ENCODE measurements around the gene EIF2S2. TPM values are rescaled to one million over a fixed set of nuclear protein-coding genes. Genes with fewer than 3 reads are reported as not detected.

EIF2S2 gene
- polyA plus RNA-seq, 3 donors: 18.8 to 20.1 (median 18.9) TPM

DNA sequence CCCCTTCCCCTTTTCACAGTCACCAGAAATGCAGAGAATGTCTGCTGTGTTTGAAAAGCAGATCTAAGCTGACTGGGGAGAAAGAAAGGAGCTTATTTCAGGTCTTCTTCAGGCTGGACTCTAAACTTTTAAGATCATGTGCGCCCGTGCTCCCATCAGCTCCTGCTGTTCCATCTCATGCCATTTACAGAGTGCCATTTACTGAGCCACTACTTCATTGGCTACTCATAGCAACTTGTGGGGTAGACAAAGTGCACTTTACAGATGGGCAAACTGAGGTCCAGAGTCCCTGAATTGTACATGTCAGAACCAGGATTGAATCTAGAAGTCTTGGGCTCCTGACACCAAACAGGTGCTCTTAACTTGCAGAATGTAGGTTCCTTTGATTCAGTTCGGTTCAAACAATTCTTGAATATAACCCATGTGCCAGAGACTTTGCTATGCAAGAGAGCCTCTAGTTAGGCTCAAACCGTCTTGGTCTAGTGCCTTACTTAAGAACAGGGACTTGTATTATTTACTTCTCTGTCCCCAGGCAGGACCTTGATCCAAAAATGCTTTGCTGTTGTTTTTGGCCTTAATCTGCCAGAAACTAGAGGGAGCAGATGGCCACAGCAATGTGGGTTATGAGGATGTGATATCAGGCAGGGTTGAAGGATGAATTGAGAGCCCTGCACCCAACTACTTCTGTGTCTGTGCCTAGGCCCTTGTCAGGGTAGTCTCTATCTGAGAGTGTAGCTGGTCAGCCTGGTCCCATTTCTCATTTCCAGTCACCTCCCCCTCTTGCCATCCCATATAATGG, 61.9 kb downstream of the EIF2S2 start:
- TF ChIP-seq, protein P1, sequence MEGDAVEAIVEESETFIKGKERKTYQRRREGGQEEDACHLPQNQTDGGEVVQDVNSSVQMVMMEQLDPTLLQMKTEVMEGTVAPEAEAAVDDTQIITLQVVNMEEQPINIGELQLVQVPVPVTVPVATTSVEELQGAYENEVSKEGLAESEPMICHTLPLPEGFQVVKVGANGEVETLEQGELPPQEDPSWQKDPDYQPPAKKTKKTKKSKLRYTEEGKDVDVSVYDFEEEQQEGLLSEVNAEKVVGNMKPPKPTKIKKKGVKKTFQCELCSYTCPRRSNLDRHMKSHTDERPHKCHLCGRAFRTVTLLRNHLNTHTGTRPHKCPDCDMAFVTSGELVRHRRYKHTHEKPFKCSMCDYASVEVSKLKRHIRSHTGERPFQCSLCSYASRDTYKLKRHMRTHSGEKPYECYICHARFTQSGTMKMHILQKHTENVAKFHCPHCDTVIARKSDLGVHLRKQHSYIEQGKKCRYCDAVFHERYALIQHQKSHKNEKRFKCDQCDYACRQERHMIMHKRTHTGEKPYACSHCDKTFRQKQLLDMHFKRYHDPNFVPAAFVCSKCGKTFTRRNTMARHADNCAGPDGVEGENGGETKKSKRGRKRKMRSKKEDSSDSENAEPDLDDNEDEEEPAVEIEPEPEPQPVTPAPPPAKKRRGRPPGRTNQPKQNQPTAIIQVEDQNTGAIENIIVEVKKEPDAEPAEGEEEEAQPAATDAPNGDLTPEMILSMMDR (IDR thresholded peaks at IDR 0.05): no peak
- peaks cover 11 to 29% of the 10 kb centered on the region in 2 donors for H3K36me3 Mint-ChIP-seq
- H3K4me2 ChIP-seq (replicated peaks; ENCODE audit: extremely low read depth, low read length, poor library complexity, severe bottlenecking): no peak overlapping the region
- no peaks in the 10 kb centered on the region for H3K9me3 ChIP-seq (replicated peaks in 1 of 2; ENCODE audit: control insufficient read depth in 1 of 2, insufficient read depth in 1 of 2, low read length in 2 of 2)
- H3K27me3 ChIP-seq (ENCODE audit: control insufficient read depth in 2 of 2, insufficient read depth in 2 of 2, low read length in 2 of 2): no peaks in the 10 kb centered on the region
- intact Hi-C loops (cut with micrococcal nuclease): no loop called here
- H3K4me1 ChIP-seq (ENCODE audit: control insufficient read depth in 1 of 2, insufficient read depth in 2 of 2, low read length in 2 of 2): peaks cover 0 to 5% of the 10 kb centered on the region in 2 donors
- no peaks in the 10 kb centered on the region for H3K27me3 Mint-ChIP-seq (ENCODE audit: low read depth in 3 of 3)
- H3K4me3 ChIP-seq (replicated peaks in 1 of 3; ENCODE audit: low read depth in 2 of 3, low read length in 3 of 3): no peak overlapping the region
- H3K9ac ChIP-seq (ENCODE audit: insufficient read depth, low read length, poor library complexity, severe bottlenecking): no peak overlapping the region
- no peaks in the 10 kb centered on the region for H3K9me3 Mint-ChIP-seq
- no peak for DNase-seq
- peak overlapping the region in 3 of 7 donors; percentile 69 to 81 (median 79) for H3K27ac Mint-ChIP-seq
- peaks cover 100% of the 10 kb centered on the region for H3K79me2 ChIP-seq (ENCODE audit: insufficient read depth, low read length)
- no peak overlapping the region for H3K4me3 Mint-ChIP-seq
- peak overlapping the region in 1 of 2 donors; percentile 55 for H3K27ac ChIP-seq (ENCODE audit: low read depth in 1 of 2, low read length in 2 of 2)
- peaks cover 100% of the 10 kb centered on the region for H4K20me1 ChIP-seq (ENCODE audit: insufficient read depth, low read length)
- H2AFZ ChIP-seq (ENCODE audit: insufficient read depth, low read depth, low read length, poor library complexity, severe bottlenecking): no peak overlapping the region
- WGBS (ENCODE audit: insufficient coverage): 94% methylated on average over 3 of the region's 4 CpGs
- peaks cover 46% of the 10 kb centered on the region for H3K4me1 Mint-ChIP-seq
- H3K36me3 ChIP-seq (replicated peaks in 1 of 2; ENCODE audit: control insufficient read depth in 1 of 2, insufficient read depth in 2 of 2, low read length in 2 of 2): peaks cover 4 to 28% of the 10 kb centered on the region in 2 donors

DNA sequence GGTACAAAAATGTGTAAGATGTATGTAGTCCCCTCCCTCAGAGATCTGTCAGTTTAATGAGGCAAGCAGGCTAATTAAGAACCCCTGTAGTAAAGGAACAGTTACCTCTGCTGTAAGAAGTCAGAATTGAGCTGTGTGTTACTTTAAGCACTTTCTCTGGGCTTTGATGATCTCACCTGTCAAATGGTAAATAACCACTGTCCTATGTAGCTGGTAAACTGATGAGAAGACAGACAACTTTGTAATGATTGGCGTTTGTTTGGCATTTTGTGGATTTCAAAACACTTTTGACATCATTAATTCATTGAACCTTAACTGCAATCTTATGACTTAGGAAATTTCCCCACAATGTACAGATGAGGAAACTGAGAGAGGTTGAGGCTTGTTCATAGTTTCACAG, 62.7 kb downstream of the EIF2S2 start:
- WGBS (ENCODE audit: insufficient coverage): no CpG with 5 or more reads among the region's 1 CpG
- Histone ChIP-seq H3K4me2 (replicated peaks; ENCODE audit: extremely low read depth, low read length, poor library complexity, severe bottlenecking) (no peak overlapping the region), H4K20me1 (ENCODE audit: insufficient read depth, low read length) (peaks cover 100% of the 10 kb centered on the region), H3K4me3 (replicated peaks in 1 of 3; ENCODE audit: low read depth in 2 of 3, low read length in 3 of 3) (no peak overlapping the region), H3K27me3 (ENCODE audit: control insufficient read depth in 2 of 2, insufficient read depth in 2 of 2, low read length in 2 of 2) (no peaks in the 10 kb centered on the region), H3K36me3 (replicated peaks in 1 of 2; ENCODE audit: control insufficient read depth in 1 of 2, insufficient read depth in 2 of 2, low read length in 2 of 2) (peaks cover 4 to 34% of the 10 kb centered on the region in 2 donors), H2AFZ (ENCODE audit: insufficient read depth, low read depth, low read length, poor library complexity, severe bottlenecking) (no peak overlapping the region), H3K9ac (ENCODE audit: insufficient read depth, low read length, poor library complexity, severe bottlenecking) (no peak overlapping the region), H3K4me1 (ENCODE audit: control insufficient read depth in 1 of 2, insufficient read depth in 2 of 2, low read length in 2 of 2) (peaks cover 0 to 5% of the 10 kb centered on the region in 2 donors), H3K27ac (ENCODE audit: low read depth in 1 of 2, low read length in 2 of 2) (peak overlapping the region in 1 of 2 donors; percentile 55), H3K79me2 (ENCODE audit: insufficient read depth, low read length) (peaks cover 100% of the 10 kb centered on the region), H3K9me3 (replicated peaks in 1 of 2; ENCODE audit: control insufficient read depth in 1 of 2, insufficient read depth in 1 of 2, low read length in 2 of 2) (no peaks in the 10 kb centered on the region)
- no peaks in the 10 kb centered on the region for H3K27me3 Mint-ChIP-seq (ENCODE audit: low read depth in 3 of 3)
- H3K9me3 Mint-ChIP-seq: no peaks in the 10 kb centered on the region
- intact Hi-C loops (cut with micrococcal nuclease): no loop called here
- no peak for DNase-seq
- H3K27ac Mint-ChIP-seq: peak overlapping the region in 2 of 7 donors; percentile 15 to 18
- H3K36me3 Mint-ChIP-seq: peaks cover 11 to 31% of the 10 kb centered on the region in 2 donors
- TF ChIP-seq, protein P1 (IDR thresholded peaks at IDR 0.05): no peak
- H3K4me3 Mint-ChIP-seq: no peak overlapping the region
- peaks cover 42% of the 10 kb centered on the region for H3K4me1 Mint-ChIP-seq

Measured in CD14-positive monocyte (primary cell).